Caki2 (cell line): ENCODE measurements around the gene NAV1. TPM values are rescaled to one million over a fixed set of nuclear protein-coding genes. Genes with fewer than 3 reads are reported as not detected.
A peak's percentile ranks its signal among the peaks of the same experiment; 100 is the strongest.
"Not testable (repeated sequence)": the region's sequence is repeated elsewhere in the genome, so short reads cannot be mapped to it uniquely, and the experiment has no call there.

Source experiments
- DNase-seq: peaks from one replicate; pipeline ENCODE4 v3.0.0-alpha.2; 2015; ENCODE audit warnings: low read depth
- in situ Hi-C: cut with HindIII; loops from 2 replicates; pipeline ENCODE4 v1.10.0; 2016; ENCODE audit warnings: low sequenced_read_pairs, low pct_unique_long_range_greater_than_20kb, mixed read lengths
- total RNA-seq: library from RNA; depleted of rRNA; stranded (reverse); fragments of >200 nt; shearing (Covaris generic); gene quantifications from 2 replicates; pipeline ENCODE4 v1.2.3, GENCODE V29; 2014; ENCODE audit warnings: low replicate concordance; rRNA removed

NAV1 gene
- total RNA-seq = 18.0 and 21.7 TPM in 2 replicates

GRCh38 chr1:201538612-201539551 lies at the start of gene NAV1:
NAV1 (plus strand) TSS chr1:201539127; CDS start chr1:201622885, 83,758 bp downstream.
- in situ Hi-C loops = no loop called here
- peak; percentile 95 for DNase-seq

GRCh38 chr1:201489643-201490261 lies 49.2 kb upstream of the NAV1 start:
- in situ Hi-C loops = no loop called here
- no peak for DNase-seq

GRCh38 chr1:201490708-201491131 lies 48.2 kb upstream of the NAV1 start:
- in situ Hi-C loops = no loop called here
- no peak for DNase-seq

- in situ Hi-C loops = no loop called here
- no peak for DNase-seq
Observed at GRCh38 chr1:201491896-201492511, 46.9 kb upstream of the NAV1 start.

- in situ Hi-C loops = not testable (repeated sequence)
Observed at GRCh38 chr1:201493026-201493656, 45.8 kb upstream of the NAV1 start.

GRCh38 chr1:201493757-201494617 lies 44.9 kb upstream of the NAV1 start:
- DNase-seq = no peak
- in situ Hi-C loops = no loop called here

More at GRCh38 chr1:201493026-201493656, 45.8 kb upstream of the NAV1 start:
- not testable (repeated sequence) for DNase-seq

GRCh38 chr1:201495551-201496295 lies 43.2 kb upstream of the NAV1 start:
- in situ Hi-C loops = no loop called here
- DNase-seq = no peak

GRCh38 chr1:201496296-201496690 lies 42.6 kb upstream of the NAV1 start:
- in situ Hi-C loops = no loop called here

GRCh38 chr1:201497935-201498509 lies 40.9 kb upstream of the NAV1 start:
- no peak for DNase-seq
- in situ Hi-C loops = no loop called here

More at GRCh38 chr1:201496296-201496690, 42.6 kb upstream of the NAV1 start:
- no peak for DNase-seq

GRCh38 chr1:201498621-201499020 lies 40.3 kb upstream of the NAV1 start:
- DNase-seq = no peak
- in situ Hi-C loops = no loop called here

GRCh38 chr1:201499191-201499590 lies 39.7 kb upstream of the NAV1 start:
- in situ Hi-C loops = no loop called here
- DNase-seq = no peak

GRCh38 chr1:201499795-201500669 lies 38.9 kb upstream of the NAV1 start:
- no peak for DNase-seq
- in situ Hi-C loops = no loop called here

- DNase-seq = no peak
- in situ Hi-C loops = no loop called here
Observed at GRCh38 chr1:201500670-201501120, 38.2 kb upstream of the NAV1 start.

- in situ Hi-C loops = no loop called here
- DNase-seq = no peak
Observed at GRCh38 chr1:201501144-201501543, 37.8 kb upstream of the NAV1 start.

GRCh38 chr1:201501812-201502510 lies 37.0 kb upstream of the NAV1 start:
- DNase-seq = no peak
- in situ Hi-C loops = no loop called here
